ENCODE results near the gene PRKG1. TPM values are rescaled to one million over a fixed set of nuclear protein-coding genes. Genes with fewer than 3 reads are reported as not detected.

PRKG1 gene
- total and polyA plus RNA-seq, 7 experiments from 2014 or later, result 0.19 TPM; not detected in 6

GRCh38 chr10:51364674-51365073 is 290.4 kb downstream of the PRKG1 start:
- intact Hi-C loops (cut with micrococcal nuclease), result no loop called here
- POLR2A ChIA-PET, result no interaction called here
- ATAC-seq (no peak), DNase-seq (no peak)
- Histone ChIP-seq H3K9me3 (ENCODE audit: control insufficient read depth in 2 of 3, low read length in 3 of 3) (no peaks in the 10 kb centered on the region), H3K27ac (ENCODE audit: low read depth, low read length) (no peak overlapping the region), H3K4me1 (ENCODE audit: control insufficient read depth in 2 of 2, insufficient read depth in 2 of 2, low read length in 2 of 2) (no peaks in the 10 kb centered on the region), H3K27me3 (ENCODE audit: control insufficient read depth in 2 of 2, insufficient read depth in 2 of 2, low read length in 2 of 2) (no peaks in the 10 kb centered on the region), H3K4me3 (ENCODE audit: low read length) (no peak overlapping the region), H3K36me3 (ENCODE audit: control insufficient read depth in 2 of 3, insufficient read depth in 3 of 3, low read length in 3 of 3) (no peaks in the 10 kb centered on the region)
- Mint-ChIP-seq H3K27ac (no peak overlapping the region), H3K36me3 (no peaks in the 10 kb centered on the region), H3K4me3 (no peak overlapping the region), H3K9me3 (peaks cover 0 to 3% (median 0%) of the 10 kb centered on the region in 11 donors), H3K27me3 (peaks cover 0 to 13% (median 5%) of the 10 kb centered on the region in 5 donors), H3K4me1 (no peaks in the 10 kb centered on the region)
- CTCF ChIA-PET, result no interaction called here

GRCh38 chr10:51366044-51366443 is 291.8 kb downstream of the PRKG1 start:
- ATAC-seq (no peak), DNase-seq (no peak)
- Mint-ChIP-seq H3K27ac (no peak overlapping the region), H3K27me3 (peaks cover 0 to 13% (median 5%) of the 10 kb centered on the region in 5 donors), H3K4me1 (no peaks in the 10 kb centered on the region), H3K36me3 (no peaks in the 10 kb centered on the region), H3K9me3 (peaks cover 0 to 3% (median 0%) of the 10 kb centered on the region in 11 donors), H3K4me3 (no peak overlapping the region)
- Histone ChIP-seq H3K4me1 (ENCODE audit: control insufficient read depth in 2 of 2, insufficient read depth in 2 of 2, low read length in 2 of 2) (no peaks in the 10 kb centered on the region), H3K27me3 (ENCODE audit: control insufficient read depth in 2 of 2, insufficient read depth in 2 of 2, low read length in 2 of 2) (no peaks in the 10 kb centered on the region), H3K36me3 (ENCODE audit: control insufficient read depth in 2 of 3, insufficient read depth in 3 of 3, low read length in 3 of 3) (no peaks in the 10 kb centered on the region), H3K27ac (ENCODE audit: low read depth, low read length) (no peak overlapping the region), H3K4me3 (ENCODE audit: low read length) (no peak overlapping the region), H3K9me3 (ENCODE audit: control insufficient read depth in 2 of 3, low read length in 3 of 3) (no peaks in the 10 kb centered on the region)
- CTCF ChIA-PET, result no interaction called here
- POLR2A ChIA-PET, result no interaction called here
- intact Hi-C loops (cut with micrococcal nuclease), result no loop called here

DNA sequence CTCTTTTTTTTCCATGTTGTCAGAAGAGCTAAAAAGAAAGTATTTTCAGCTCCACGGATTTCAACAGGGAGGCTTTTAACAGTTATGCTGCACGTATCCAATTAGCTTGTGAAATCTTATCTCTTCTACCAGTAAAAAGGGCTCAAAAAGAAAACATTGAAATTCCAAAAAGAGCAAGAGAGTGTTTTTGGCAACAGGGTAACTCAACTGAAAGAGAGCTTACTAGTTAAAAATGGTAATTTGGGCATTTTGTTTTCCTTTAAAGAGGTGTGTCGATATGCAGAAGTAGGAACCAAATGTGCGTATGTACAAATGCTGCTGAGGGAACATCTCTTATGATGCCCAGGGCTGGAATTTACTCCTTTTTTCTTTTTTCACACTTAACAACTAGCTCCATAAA is 292.8 kb downstream of the PRKG1 start:
- ATAC-seq (no peak), DNase-seq (no peak)
- H3K27me3 ChIP-seq (ENCODE audit: control insufficient read depth in 2 of 2, insufficient read depth in 2 of 2, low read length in 2 of 2), result no peaks in the 10 kb centered on the region
- no peaks in the 10 kb centered on the region for H3K36me3 ChIP-seq (ENCODE audit: control insufficient read depth in 2 of 3, insufficient read depth in 3 of 3, low read length in 3 of 3)
- ChIA-PET POLR2A (no interaction called here), CTCF (no interaction called here)
- Mint-ChIP-seq H3K4me1 (no peaks in the 10 kb centered on the region), H3K27me3 (peaks cover 0 to 13% (median 5%) of the 10 kb centered on the region in 5 donors), H3K36me3 (no peaks in the 10 kb centered on the region), H3K9me3 (peaks cover 0 to 3% (median 0%) of the 10 kb centered on the region in 11 donors), H3K27ac (no peak overlapping the region), H3K4me3 (no peak overlapping the region)
- no peak overlapping the region for H3K27ac ChIP-seq (ENCODE audit: low read depth, low read length)
- intact Hi-C loops (cut with micrococcal nuclease), result no loop called here
- H3K4me1 ChIP-seq (ENCODE audit: control insufficient read depth in 2 of 2, insufficient read depth in 2 of 2, low read length in 2 of 2), result no peaks in the 10 kb centered on the region
- no peak overlapping the region for H3K4me3 ChIP-seq (ENCODE audit: low read length)
- no peaks in the 10 kb centered on the region for H3K9me3 ChIP-seq (ENCODE audit: control insufficient read depth in 2 of 3, low read length in 3 of 3)

DNA sequence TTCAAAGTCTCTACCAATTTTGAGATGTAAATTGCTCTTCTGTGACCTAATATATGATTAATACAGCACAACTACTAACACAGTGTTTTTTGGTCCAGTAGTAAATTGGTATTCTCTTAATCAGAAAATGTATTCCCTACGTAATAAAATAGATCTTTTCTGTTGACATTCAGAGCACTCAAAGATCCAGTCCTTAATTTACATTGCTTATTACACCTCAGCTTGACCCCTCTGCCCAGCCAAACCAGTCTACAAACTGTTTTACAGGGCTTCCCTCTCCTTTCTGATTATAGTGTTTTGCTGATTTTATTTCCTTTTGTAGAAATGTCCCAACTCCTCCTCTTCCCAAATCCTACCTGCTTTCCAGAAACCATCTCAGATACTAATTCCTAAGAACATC is 293.4 kb downstream of the PRKG1 start:
- Histone ChIP-seq H3K4me3 (ENCODE audit: low read length) (no peak overlapping the region), H3K9me3 (ENCODE audit: control insufficient read depth in 2 of 3, low read length in 3 of 3) (no peaks in the 10 kb centered on the region), H3K36me3 (ENCODE audit: control insufficient read depth in 2 of 3, insufficient read depth in 3 of 3, low read length in 3 of 3) (no peaks in the 10 kb centered on the region), H3K4me1 (ENCODE audit: control insufficient read depth in 2 of 2, insufficient read depth in 2 of 2, low read length in 2 of 2) (no peaks in the 10 kb centered on the region), H3K27ac (ENCODE audit: low read depth, low read length) (no peak overlapping the region), H3K27me3 (ENCODE audit: control insufficient read depth in 2 of 2, insufficient read depth in 2 of 2, low read length in 2 of 2) (no peaks in the 10 kb centered on the region)
- POLR2A ChIA-PET, result no interaction called here
- intact Hi-C loops (cut with micrococcal nuclease), result no loop called here
- no peak overlapping the region for H3K27ac Mint-ChIP-seq
- H3K27me3 Mint-ChIP-seq, result peaks cover 0 to 13% (median 5%) of the 10 kb centered on the region in 5 donors
- DNase-seq (no peak), ATAC-seq (no peak)
- no peaks in the 10 kb centered on the region for H3K4me1 Mint-ChIP-seq
- H3K36me3 Mint-ChIP-seq, result no peaks in the 10 kb centered on the region
- H3K9me3 Mint-ChIP-seq, result peaks cover 0 to 3% (median 0%) of the 10 kb centered on the region in 11 donors
- CTCF ChIA-PET, result no interaction called here
- H3K4me3 Mint-ChIP-seq, result no peak overlapping the region

DNA sequence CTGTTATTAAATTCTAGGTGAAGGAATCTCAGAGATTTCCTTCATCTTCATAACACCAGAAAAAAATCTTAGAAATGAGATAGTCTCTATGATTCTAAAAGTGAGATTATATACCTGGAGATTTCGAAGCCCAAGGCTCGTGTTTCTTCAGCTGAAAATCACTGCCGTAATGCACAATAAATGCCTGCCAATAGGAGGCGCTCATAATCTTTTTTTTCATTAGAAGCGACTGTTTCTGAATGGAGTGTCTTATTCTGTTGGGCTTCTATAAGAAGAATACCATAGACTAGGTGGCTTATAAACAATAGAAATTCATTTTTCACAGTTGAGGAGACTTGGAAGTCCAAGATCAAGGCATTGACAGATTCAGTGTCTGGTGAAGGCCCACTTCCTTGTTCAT is 294.7 kb downstream of the PRKG1 start:
- Histone ChIP-seq H3K36me3 (ENCODE audit: control insufficient read depth in 2 of 3, insufficient read depth in 3 of 3, low read length in 3 of 3) (no peaks in the 10 kb centered on the region), H3K27me3 (ENCODE audit: control insufficient read depth in 2 of 2, insufficient read depth in 2 of 2, low read length in 2 of 2) (no peaks in the 10 kb centered on the region), H3K4me1 (ENCODE audit: control insufficient read depth in 2 of 2, insufficient read depth in 2 of 2, low read length in 2 of 2) (no peaks in the 10 kb centered on the region), H3K27ac (ENCODE audit: low read depth, low read length) (no peak overlapping the region), H3K9me3 (ENCODE audit: control insufficient read depth in 2 of 3, low read length in 3 of 3) (no peaks in the 10 kb centered on the region), H3K4me3 (ENCODE audit: low read length) (no peak overlapping the region)
- ChIA-PET POLR2A (no interaction called here), CTCF (no interaction called here)
- Mint-ChIP-seq H3K27ac (no peak overlapping the region), H3K36me3 (no peaks in the 10 kb centered on the region), H3K4me1 (no peaks in the 10 kb centered on the region), H3K4me3 (no peak overlapping the region), H3K27me3 (peaks cover 0 to 13% (median 5%) of the 10 kb centered on the region in 5 donors), H3K9me3 (peaks cover 0 to 3% (median 0%) of the 10 kb centered on the region in 11 donors)
- intact Hi-C loops (cut with micrococcal nuclease), result no loop called here
- DNase-seq (no peak), ATAC-seq (no peak)

- no peak for DNase-seq
- H3K27me3 Mint-ChIP-seq, result peaks cover 0 to 13% (median 5%) of the 10 kb centered on the region in 5 donors
- Histone ChIP-seq H3K4me1 (ENCODE audit: control insufficient read depth in 2 of 2, insufficient read depth in 2 of 2, low read length in 2 of 2) (no peaks in the 10 kb centered on the region), H3K4me3 (ENCODE audit: low read length) (no peak overlapping the region), H3K27me3 (ENCODE audit: control insufficient read depth in 2 of 2, insufficient read depth in 2 of 2, low read length in 2 of 2) (no peaks in the 10 kb centered on the region), H3K9me3 (ENCODE audit: control insufficient read depth in 2 of 3, low read length in 3 of 3) (no peaks in the 10 kb centered on the region), H3K36me3 (ENCODE audit: control insufficient read depth in 2 of 3, insufficient read depth in 3 of 3, low read length in 3 of 3) (no peaks in the 10 kb centered on the region), H3K27ac (ENCODE audit: low read depth, low read length) (no peak overlapping the region)
- no peak for ATAC-seq
- no peak overlapping the region for H3K27ac Mint-ChIP-seq
- no peak overlapping the region for H3K4me3 Mint-ChIP-seq
- no peaks in the 10 kb centered on the region for H3K36me3 Mint-ChIP-seq
- ChIA-PET POLR2A (no interaction called here), CTCF (interaction anchor here (0.5 kb wide), 1 partner anchor 66 kb away, joined by 3 read pairs; no protein-coding TSS in a partner anchor)
- H3K9me3 Mint-ChIP-seq, result peaks cover 0 to 3% (median 0%) of the 10 kb centered on the region in 11 donors
- no peaks in the 10 kb centered on the region for H3K4me1 Mint-ChIP-seq
- intact Hi-C loops (cut with micrococcal nuclease), result no loop called here
Measured at GRCh38 chr10:51369903-51370302, 295.6 kb downstream of the PRKG1 start.

- peaks cover 0 to 3% (median 0%) of the 10 kb centered on the region in 11 donors for H3K9me3 Mint-ChIP-seq
- H3K27me3 Mint-ChIP-seq, result peaks cover 0 to 13% (median 0%) of the 10 kb centered on the region in 5 donors
- Histone ChIP-seq H3K36me3 (ENCODE audit: control insufficient read depth in 2 of 3, insufficient read depth in 3 of 3, low read length in 3 of 3) (no peaks in the 10 kb centered on the region), H3K9me3 (ENCODE audit: control insufficient read depth in 2 of 3, low read length in 3 of 3) (no peaks in the 10 kb centered on the region), H3K27me3 (ENCODE audit: control insufficient read depth in 2 of 2, insufficient read depth in 2 of 2, low read length in 2 of 2) (no peaks in the 10 kb centered on the region), H3K4me3 (ENCODE audit: low read length) (no peak overlapping the region), H3K4me1 (ENCODE audit: control insufficient read depth in 2 of 2, insufficient read depth in 2 of 2, low read length in 2 of 2) (no peaks in the 10 kb centered on the region), H3K27ac (ENCODE audit: low read depth, low read length) (no peak overlapping the region)
- no peak for DNase-seq
- H3K4me3 Mint-ChIP-seq, result no peak overlapping the region
- ChIA-PET CTCF (no interaction called here), POLR2A (no interaction called here)
- H3K27ac Mint-ChIP-seq, result no peak overlapping the region
- H3K4me1 Mint-ChIP-seq, result no peaks in the 10 kb centered on the region
- no peaks in the 10 kb centered on the region for H3K36me3 Mint-ChIP-seq
- ATAC-seq, result no peak
- intact Hi-C loops (cut with micrococcal nuclease), result no loop called here
Measured at GRCh38 chr10:51371743-51372142, 297.5 kb downstream of the PRKG1 start.

All from naive thymus-derived CD4-positive, alpha-beta T cell (primary cell).